ENCODE results near the gene PROC. TPM values are rescaled to one million over a fixed set of nuclear protein-coding genes. Genes with fewer than 3 reads are reported as not detected.
A peak's percentile ranks its signal among the peaks of the same experiment; 100 is the strongest.

The PROC gene
- total RNA-seq, 1 experiment from 2014 or later: 1.1 TPM

GRCh38 chr2:127406454-127406853 is 11.8 kb upstream of the PROC start:
- Histone ChIP-seq H3K36me3 (ENCODE audit: control insufficient read depth, insufficient read depth, low read length) (no peaks in the 10 kb centered on the region), H3K27me3 (ENCODE audit: control insufficient read depth, insufficient read depth, low read length) (no peaks in the 10 kb centered on the region), H3K9me3 (ENCODE audit: control insufficient read depth, insufficient read depth, low read depth, low read length) (no peaks in the 10 kb centered on the region), H3K4me1 (ENCODE audit: control insufficient read depth, insufficient read depth, low read length) (peaks cover 68% of the 10 kb centered on the region), H3K4me3 (ENCODE audit: low read depth in 2 of 2, low read length in 2 of 2) (no peak overlapping the region), H3K27ac (ENCODE audit: low read length) (peak overlapping the region; percentile 93; the same call in 1 of the 2 replicates)
- CTCF ChIA-PET: no interaction called here
- in situ Hi-C loops (cut with HindIII; ENCODE audit: low pct_unique_long_range_greater_than_20kb, low sequenced_read_pairs): no loop called here
- intact Hi-C loops (cut with micrococcal nuclease; ENCODE audit: unreplicated experiment): no loop called here
- BruUV-seq (replicated peaks): no TSS peak
- ATAC-seq (no peak), DNase-seq (ENCODE audit: low read depth, low spot score) (no peak)
- TF ChIP-seq REST (IDR thresholded peaks at IDR 0.05; ENCODE audit: insufficient read depth in 1 of 2, low read depth in 2 of 2, low read length in 1 of 2) (no peak), SIN3A (IDR thresholded peaks at IDR 0.05; ENCODE audit: borderline replicate concordance, insufficient read depth, low read depth, low read length) (no peak), CTCF (IDR thresholded peaks at IDR 0.05) (no peak), TCF7L2 (IDR thresholded peaks at IDR 0.05; ENCODE audit: low read depth, low read length) (no peak), POLR2AphosphoS5 (IDR thresholded peaks at IDR 0.05; ENCODE audit: low read depth, low read length) (no peak)
- POLR2A ChIA-PET: interaction anchor here (0.6 kb wide), 1 partner anchor 139 kb away, joined by 6 read pairs; no protein-coding TSS in a partner anchor

GRCh38 chr2:127407091-127407490 is 11.1 kb upstream of the PROC start:
- H3K4me3 ChIP-seq (ENCODE audit: low read depth in 2 of 2, low read length in 2 of 2): no peak overlapping the region
- no peaks in the 10 kb centered on the region for H3K36me3 ChIP-seq (ENCODE audit: control insufficient read depth, insufficient read depth, low read length)
- in situ Hi-C loops (cut with HindIII; ENCODE audit: low pct_unique_long_range_greater_than_20kb, low sequenced_read_pairs) (no loop called here), intact Hi-C loops (cut with micrococcal nuclease; ENCODE audit: unreplicated experiment) (no loop called here)
- ChIA-PET POLR2A (interaction anchor here (1.0 kb wide), 1 partner anchor 18 kb away, joined by 3 read pairs; no protein-coding TSS in a partner anchor), CTCF (no interaction called here)
- BruUV-seq (replicated peaks): no TSS peak
- H3K9me3 ChIP-seq (ENCODE audit: control insufficient read depth, insufficient read depth, low read depth, low read length): no peaks in the 10 kb centered on the region
- no peak for ATAC-seq
- no peaks in the 10 kb centered on the region for H3K27me3 ChIP-seq (ENCODE audit: control insufficient read depth, insufficient read depth, low read length)
- TF ChIP-seq CTCF (IDR thresholded peaks at IDR 0.05) (no peak), REST (IDR thresholded peaks at IDR 0.05; ENCODE audit: insufficient read depth in 1 of 2, low read depth in 2 of 2, low read length in 1 of 2) (no peak), TCF7L2 (IDR thresholded peaks at IDR 0.05; ENCODE audit: low read depth, low read length) (no peak), POLR2AphosphoS5 (IDR thresholded peaks at IDR 0.05; ENCODE audit: low read depth, low read length) (no peak), SIN3A (IDR thresholded peaks at IDR 0.05; ENCODE audit: borderline replicate concordance, insufficient read depth, low read depth, low read length) (no peak)
- peaks cover 68% of the 10 kb centered on the region for H3K4me1 ChIP-seq (ENCODE audit: control insufficient read depth, insufficient read depth, low read length)
- DNase-seq (ENCODE audit: low read depth, low spot score): no peak
- peak overlapping the region; percentile 93 for H3K27ac ChIP-seq (ENCODE audit: low read length)

Data from Panc1 (cell line).